CD4-positive, alpha-beta T cell treated with Interleukin-10 for 1 hour (primary cell): ENCODE measurements around the gene EMP2.
"Not testable (repeated sequence)": the region's sequence is repeated elsewhere in the genome, so short reads cannot be mapped to it uniquely, and the experiment has no call there.

ENCODE experiments used
- DNase-seq: peaks from one replicate; pipeline ENCODE4 v3.0.0-alpha.2; 2020

The EMP2 gene, protein sequence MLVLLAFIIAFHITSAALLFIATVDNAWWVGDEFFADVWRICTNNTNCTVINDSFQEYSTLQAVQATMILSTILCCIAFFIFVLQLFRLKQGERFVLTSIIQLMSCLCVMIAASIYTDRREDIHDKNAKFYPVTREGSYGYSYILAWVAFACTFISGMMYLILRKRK

DNA sequence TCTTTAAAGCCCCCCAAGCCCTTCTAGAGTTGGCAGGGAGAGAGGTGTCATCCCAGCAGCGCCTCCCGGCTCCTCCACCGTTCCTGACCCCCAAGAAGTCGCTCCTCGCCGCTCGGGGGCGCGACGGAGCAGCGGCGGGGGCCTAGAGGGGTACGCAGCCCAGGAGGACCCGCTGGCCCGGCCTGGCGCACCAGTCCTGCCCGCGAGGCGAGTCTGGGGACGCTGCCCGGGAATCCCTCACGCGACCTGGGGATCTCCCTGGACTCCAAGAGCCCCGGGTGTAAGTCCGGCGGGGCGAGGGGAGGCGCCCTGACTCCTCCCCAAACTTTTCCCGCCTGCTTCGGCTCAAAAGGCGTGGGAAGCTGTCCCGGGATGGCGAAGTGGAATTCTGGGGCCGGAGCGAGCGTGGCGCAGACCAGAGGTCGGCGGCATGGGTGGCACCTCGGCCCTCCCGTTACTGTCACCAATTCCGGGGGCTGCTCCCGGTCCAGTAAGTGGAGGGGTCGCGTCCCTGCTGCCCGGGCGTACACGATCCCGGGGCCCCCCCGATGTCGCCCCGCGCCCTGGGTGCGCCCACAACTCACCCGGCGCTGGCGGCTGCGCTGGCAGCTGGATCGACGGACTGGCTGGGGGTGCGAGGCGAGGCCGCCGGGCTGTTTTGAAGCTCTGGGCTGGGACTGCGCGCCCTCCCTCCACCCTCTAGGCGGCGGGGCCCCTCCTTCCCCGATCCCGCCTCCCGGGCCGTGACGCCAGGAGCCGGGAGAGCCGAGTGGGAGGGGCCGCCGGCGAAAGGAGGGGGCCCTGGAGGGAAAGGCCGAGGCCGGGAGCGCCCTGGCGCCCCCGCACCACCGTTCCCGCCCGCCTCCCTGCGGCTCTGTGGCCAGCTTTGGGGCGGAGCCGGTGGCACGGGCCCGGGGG lies at the start of gene EMP2:
EMP2 (minus strand) TSS at position 634 of the 918 bp plus-strand sequence. CDS start 32,981 bp downstream, outside the sequence.
- no peak for DNase-seq

DNA sequence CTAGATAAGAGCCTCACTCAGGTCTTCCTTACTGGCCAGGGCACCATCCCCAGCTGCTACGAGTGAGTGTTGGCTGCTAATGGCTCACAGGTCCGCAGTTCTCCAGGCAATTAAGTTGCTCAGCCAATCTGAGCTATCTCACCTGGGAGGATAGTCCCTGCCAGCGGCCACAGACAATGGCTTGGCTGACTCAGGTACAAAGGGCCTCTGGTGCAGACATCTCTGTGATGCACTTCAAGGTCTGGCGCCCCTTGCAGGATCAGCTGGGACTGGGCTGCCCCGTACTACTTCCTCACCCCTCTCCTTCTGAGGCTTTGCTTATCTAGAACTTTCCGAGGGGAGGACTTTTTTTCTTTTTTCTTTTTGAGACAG lies 49.2 kb upstream of the EMP2 start:
- no peak for DNase-seq

DNA sequence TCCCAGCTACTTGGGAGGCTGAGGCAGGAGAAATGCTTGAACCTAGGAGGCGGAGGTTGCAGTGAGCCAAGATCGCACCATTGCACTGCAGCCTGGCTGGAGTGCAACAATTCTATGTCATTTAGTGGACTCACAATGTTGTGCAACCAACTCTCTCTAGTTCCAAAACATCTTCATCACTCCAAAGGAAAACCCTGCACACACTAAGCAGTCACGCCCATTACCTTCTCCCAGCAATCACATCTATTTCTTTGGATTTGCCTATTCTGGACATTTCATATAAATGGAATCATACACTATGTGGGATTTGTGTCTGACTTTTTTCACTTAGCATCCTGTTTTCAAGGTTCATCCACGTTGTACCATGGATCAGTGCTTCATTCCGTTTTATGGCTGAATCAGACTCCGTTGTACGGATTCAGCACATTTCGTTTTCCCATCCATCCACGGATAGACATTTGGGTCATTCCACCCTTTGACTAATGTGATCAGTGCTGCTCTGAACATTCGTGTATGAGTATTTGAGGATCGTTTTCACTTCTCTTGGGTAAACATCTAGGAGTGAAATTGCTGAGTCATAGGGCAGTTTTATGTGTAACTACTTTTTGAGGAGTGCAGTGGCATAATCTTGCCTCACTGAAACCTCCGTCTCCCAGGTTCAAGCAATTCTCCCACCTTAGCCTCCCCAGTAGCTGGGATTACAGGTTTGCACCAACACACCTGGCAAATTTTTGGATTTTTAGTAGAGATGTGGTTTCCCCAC lies 45.4 kb upstream of the EMP2 start:
- DNase-seq: no peak

DNA sequence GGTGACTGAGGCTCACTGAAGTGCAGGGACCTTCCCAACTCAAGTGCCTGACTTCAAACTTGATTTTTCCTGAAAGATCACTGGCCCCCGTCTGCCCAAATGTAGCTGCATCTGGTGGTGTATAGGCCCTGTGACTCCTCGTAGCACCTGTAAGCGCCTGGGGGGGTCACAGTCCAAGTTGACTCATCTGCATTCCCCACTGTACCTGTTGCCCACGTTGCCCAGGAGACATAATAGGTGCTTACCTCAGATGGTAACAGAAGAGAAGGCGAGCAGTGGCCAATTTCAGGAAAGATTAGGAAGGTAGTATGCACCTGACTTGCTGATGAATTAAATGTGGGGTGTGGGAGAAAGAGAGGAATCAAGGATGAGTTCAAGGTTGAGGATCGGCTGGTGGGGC lies 44.1 kb upstream of the EMP2 start:
- no peak for DNase-seq

DNA sequence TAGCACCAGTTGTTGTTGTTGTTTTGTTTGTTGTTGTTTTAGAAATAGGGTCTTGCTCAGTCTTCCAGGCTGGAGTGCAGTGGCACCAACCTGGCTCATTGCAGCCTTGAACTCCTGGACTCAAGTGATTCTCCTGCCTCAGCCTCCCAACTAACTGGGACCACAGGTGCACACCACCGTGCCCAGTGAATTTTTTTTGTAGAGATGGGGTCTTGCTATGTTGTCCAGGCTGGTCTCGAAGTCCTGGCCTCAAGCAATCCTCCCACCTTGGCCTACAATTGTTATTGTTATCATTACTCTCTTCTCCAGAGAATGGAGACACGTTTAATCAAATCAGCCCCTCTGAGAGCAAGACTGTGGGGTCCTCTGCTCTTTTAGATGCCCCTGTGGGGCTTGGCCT lies 42.7 kb upstream of the EMP2 start:
- no peak for DNase-seq

DNA sequence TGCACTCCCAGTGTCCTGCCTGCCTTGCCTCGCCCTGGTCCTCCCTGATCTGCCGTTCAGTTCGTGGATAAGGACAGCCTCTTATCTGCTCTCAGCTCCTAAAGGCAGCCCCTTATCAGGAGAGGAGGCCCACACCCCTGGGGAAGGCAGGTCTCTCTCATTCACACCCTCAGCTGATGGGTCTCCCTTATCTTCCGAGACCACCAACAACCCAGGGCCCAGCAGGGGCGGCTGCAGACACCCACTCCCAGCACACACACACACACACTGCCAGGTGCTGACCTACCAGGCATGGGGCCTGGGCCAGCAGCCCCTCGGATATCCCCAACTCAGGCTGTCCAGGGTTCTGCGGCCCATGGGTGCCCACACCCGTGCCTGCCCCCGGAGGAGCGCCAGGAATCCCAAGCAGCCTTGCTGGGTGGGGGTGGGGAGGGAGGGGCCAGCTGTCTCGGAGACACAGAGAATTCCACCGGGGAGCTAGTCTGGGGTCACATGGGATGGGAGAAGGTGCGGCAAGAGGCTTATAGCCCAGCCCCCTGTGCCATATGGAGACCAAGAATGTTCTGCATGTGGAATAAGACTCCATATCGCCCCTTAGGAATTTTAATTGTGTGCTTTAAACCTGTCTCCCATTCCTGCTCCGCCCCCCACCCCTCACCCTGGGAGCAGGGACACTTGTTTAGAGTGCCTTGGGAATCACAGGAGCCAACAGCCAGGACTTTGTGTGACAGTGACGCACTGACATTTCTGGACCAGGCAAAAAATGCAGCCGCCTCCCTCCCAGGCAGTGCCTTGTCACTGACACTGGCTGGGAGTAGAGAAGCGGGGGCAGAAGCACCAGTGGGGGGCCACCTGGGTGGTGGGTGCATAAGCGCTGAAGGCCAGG lies 41.9 kb upstream of the EMP2 start:
- DNase-seq: no peak

DNA sequence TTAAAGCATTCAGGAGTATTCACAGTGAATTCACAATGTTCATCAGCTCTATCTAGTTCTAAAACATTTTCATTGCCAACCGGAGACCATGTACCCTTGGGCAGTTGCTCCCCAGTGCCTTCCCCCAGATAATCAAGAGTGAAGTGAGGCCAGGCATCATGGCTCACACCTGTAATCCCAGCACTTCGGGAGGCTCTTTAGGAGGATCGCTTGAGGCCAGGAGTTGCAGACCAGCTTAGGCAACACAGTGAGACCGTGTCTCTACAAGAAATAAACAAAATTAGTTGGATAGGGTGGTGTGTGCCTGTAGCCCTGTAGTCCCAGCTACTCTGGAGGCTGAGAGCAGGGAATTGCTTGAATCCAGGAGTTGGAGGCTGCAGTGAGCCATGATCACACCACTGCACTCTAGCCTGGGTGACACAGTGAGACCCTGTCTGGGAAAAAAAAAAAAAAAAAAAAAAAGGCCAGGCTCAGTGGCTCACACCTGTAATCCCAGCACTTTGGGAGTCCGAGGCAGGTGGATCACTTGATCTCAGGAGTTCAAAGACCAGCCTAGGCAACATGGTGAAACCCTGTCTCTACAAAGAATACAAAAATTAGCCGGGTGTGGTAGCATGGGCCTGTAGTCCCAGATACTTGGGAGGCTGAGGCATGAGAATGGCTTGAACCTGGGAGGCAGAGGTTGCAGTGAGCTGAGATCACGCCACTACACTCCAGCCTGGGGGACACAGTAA lies 41.0 kb upstream of the EMP2 start:
- not testable (repeated sequence) for DNase-seq

DNA sequence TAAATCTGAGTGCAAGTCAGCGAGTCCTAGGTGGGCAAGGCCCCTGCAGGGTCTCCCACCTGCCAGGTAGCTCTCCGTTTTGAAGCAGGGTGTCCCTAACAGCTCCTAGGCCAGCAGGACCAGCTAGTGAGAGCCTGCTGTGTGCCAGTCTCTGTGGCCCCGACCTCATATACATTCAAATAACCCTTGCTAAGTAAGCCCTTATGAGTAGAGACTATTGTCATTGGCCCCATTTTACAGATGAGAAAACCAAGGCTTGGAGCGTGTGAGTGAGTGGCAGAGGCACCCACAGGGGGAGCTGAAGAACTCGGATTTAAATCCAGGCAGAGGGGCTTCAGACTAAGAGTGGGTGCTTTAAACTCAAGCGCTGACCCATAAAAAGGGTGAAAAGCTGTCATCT lies 39.7 kb upstream of the EMP2 start:
- no peak for DNase-seq

DNA sequence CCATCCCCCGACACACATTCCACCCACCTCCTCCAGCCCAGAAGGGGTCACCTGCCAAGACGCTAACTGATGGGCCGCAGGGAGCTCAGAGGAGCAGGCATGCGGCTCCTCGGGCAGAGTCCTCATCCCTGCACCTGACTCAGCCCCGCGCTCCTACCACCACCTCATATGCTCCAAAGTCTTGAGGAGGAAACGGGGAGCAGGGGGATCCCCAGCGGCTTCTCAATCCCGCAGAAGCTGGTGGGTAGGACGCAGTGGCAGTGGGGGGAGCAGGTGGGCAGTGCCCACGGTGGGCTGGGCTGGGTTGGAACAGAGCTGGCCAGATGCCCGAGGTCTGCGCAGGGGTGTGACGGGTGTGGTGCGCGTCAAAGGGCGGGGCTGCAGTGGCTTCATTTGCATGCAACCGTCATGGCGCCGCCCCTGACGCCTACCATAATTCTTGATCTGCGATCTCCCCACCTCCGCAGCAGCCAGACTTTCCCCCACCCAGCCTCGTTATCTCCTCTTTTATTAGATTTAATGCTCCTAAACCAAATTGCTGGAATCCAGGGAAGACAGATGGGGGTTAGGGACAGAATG lies 39.0 kb upstream of the EMP2 start:
- no peak for DNase-seq

DNA sequence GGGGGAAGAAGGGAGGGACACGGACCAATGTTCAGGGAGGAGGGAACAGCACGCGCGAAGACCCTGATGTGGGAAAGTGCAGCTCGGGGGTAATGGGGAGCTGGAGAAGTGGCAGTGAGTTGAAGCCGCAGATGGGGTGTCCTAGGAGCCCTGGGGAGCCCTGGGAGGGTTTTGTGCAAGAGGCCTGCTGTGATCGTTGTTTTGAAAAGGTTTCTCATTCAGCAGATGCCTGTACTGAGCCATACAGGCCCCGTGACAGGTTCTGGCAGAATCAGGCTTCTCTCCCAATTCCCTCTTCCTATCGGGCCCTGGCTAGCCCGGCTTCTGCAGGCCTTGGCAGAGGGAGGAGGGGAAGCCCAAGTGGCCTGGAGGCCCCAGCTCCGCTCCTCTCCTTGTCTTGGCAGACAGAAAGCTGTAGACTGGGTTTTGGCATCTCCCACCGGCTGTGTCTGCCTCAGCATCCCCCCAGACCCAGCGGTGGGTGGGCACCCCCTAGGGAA lies 38.4 kb upstream of the EMP2 start:
- DNase-seq: no peak

DNA sequence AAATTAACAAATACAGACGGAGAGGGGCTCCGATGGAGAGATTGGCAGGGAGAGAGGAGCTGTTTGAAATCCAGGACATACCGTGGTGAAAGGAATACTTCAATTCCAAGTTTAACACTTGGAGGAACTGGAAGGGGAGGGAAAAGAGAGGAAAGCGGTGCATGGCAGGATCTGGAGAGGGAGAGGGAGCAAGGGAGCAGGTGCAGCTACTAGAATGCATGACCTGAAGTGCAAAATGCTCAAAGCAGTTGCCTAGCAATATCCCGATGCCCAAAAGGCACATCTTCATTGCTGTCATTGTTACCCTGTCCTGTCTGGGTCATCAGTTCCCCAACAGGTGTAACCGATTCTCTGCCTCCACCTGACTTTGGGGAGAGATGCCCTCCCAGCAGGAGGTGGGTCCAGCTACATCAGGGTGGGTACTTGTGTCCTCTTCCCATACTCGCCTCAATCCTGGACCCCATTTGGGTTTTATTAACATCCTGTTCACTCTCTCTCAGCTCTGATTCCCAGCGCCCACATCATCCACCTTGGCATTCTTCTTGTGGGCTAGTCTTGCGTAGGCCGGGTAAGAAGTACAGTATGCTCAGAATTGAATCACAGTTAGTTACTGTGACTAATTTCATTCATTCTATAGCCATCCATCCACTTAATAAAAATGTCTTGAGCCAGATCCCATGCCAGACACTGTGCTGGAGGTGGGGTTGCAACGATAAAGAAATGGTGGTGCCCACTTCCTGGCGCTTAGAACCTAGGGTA lies 37.4 kb upstream of the EMP2 start:
- no peak for DNase-seq

DNA sequence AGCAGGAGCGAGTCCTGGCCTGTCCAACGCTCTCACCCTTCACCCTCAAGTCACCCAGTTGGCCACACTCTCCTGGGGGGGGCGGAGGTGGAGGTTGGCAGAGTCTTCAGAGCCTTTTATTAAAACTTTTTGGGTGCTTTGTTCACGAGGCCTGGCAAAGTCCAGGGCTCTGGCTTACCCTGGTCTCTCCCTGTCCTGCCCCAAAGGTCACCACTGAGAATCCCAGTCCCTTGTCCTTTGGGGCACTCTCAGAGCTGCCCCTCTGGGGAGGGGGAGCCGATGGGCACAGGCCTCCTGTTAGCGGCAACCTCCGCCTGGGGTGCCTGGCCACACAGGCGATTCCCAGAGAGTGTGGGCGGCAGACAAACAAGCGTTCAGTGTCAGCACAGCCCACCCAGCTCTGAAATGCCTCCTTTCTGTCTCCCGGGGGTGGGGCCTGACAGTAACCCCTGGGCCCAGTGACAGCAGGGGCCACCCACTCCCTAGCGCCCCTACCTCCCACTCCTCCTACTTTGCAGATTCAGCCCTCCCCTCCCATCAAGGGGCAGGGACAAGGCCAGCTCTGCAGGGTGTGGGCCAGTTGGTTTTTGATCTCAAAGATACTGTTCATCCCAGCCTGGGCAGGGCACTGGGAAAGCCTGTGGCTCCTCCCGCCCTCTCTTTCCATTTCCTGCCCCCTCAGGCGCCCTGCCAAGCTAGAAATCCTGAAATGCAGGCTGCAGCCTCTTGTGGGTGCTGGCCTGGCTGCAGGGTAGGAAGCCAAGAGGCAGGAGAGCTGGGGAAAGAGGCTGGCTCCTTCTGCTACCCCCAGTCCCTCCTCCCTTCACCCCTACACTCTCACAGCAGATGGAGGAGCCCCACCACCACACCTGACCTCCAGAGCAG lies 36.6 kb upstream of the EMP2 start:
- no peak for DNase-seq

DNA sequence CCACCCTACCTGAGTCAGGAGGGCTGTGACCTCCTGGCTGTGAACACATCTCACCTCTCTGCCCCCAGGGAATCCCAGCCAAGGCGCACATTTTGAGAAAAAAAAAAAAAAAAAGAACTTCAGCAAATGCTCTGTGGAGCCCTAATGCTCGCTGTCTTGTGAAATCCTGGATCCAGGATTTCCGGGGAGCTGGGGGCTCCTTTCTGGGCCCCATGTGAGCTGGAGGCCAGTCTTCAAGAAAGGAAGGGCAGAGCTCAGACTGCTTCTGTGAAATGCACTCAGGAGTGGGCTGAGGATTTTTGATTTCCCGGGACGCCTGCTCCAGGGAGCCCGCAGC lies 36.0 kb upstream of the EMP2 start:
- DNase-seq: no peak

DNA sequence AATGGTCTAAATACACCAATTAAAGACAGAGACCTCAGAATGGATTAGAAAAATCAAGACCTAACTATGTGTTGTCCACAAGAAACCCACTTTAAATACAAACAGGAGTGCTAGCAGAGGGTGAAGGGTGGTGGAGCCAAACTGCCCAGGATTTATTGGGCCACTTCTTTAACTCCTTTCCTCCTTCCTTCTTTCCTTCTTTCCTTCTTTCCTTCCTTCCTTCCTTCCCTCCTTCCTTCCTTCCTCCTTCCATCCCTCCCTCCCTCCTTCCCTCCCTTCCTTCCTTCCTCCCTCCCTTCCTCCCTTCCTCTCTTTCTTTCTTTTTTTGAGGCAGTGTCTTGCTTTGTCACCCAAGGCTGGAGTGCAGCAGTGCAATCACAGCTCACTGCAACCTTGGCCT lies 34.3 kb upstream of the EMP2 start:
- no peak for DNase-seq

DNA sequence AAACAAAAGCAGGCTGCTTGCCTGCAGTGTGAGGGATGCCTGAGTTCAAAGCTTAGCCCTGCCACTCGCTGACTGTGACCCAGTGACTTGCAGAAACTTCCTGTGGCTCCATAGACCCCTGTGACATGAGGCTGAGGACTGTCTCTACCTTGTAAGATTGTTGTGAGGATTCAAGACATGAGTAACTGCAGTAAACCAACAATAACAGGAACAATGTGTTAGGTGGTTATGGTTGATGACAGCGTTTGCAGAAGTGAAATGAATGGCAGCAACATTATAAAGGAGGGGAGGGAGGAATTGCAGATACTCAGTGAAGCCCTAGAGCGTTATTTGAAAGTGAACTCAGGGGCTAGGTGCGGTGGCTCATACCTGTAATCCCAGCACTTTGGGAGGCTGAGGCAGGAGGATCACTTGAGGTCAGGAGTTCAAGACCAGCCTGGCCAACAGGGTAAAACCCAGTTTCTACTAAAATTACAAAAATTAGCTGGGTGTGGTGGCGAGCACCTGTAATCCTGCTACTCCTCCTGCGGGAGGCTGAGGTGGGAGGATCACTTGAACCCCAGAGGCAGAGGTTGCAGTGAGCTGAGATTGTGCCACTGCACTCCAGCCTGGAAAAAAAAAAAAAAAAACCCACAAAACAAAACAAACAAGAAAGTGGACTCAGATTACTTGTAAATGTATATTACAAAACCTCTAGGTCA lies 33.5 kb upstream of the EMP2 start:
- no peak for DNase-seq

DNA sequence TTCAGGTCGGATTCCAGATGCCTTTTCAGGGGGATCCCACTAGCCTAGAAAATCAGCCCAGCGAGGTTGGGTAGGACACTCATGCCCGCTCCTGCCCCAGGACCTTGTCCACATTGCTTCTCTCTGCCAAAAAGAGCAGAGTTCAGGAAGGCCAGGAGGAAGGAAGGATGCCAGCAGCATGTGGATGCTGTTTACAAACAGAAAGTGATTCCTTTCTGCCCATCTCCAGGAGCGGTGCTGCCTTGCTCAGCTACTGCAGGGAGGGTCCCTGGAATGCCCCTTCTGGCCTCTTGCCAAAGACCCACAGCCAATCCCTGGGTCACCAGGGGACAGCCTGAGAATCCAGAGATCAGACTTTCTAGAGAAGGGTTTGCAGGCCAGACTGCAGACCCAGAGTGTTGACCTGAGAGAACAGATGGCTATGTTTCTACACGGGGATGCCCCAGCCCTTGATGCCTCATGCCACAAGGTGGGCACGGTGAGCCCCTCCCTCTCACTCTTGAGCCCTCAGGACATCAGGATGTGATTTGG lies 32.3 kb upstream of the EMP2 start:
- DNase-seq: no peak

DNA sequence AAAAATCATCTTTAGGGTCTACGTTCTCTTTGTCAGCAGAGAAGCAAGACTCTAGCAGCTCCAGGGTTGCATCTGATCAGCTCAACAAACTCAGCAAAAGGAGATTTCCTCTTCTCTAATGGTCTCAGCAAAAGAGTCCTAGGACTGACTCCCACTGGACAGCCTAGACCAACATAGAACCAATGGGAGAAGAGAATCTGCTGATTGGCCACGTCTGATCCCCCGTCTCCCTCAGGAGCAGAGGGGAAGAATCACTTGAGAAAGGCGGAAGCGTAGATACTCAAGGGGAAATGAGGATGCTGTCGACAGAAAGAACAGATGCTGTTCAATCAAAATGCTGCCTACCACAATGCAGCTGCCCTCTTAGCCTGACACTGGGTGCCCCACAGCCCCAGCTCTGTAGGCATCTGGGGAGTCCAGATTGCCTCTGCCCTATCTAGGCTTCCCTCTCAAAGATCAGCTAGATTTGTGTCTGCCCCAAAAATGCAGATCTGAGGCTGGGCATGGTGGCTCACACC lies 31.5 kb upstream of the EMP2 start:
- DNase-seq: no peak

DNA sequence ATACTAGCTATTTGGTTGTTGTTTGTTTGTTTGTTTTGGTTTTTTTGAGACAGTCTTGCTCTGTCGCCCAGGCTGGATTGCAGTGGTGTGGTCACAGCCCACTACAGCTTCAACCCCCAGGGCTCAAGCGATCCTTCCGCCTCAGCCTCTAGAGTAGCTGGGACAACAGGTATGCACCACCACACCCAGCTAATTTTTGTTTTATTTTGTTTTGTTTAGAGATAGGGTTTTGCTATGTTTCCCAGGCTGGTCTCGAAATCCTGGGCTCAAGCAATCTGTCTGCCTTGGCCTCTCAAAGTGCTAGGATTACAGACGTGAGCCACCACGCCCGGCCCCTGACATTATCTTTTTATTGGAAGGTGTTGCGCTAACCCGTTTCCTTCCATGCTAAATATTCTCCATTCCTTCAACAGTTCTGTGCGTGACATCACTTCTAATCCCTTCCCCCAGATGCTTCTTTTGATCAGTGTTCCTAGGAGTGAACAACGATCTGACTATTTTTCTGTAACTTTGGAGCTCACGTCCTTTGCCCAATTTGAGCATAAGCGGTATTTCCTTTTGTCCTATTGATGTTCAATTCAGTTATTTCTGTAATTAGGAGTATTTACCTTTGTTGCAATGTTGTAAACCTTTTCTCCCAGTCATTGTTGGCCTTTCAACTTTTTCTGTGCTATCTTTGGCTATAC lies 30.2 kb upstream of the EMP2 start:
- no peak for DNase-seq
